Smooth muscle cell (in vitro differentiated cells): Measurements from ENCODE around the gene ETV6. TPM values are rescaled to one million over a fixed set of nuclear protein-coding genes. Genes with fewer than 3 reads are reported as not detected.
A peak's percentile ranks its signal among the peaks of the same experiment; 100 is the strongest.

Source experiments
- DNase-seq: peaks from one replicate; lab custom pipeline; 2025; ENCODE audit not compliant: unreplicated experiment; lab: John Stamatoyannopoulos, UW
- H2AFZ ChIP-seq: fragments of 200-600 bp; sonication (generic); 2 replicates; pipeline ENCODE4 v1.6.0; 2016; ENCODE audit warnings: antibody characterized with exemption, low read depth, mild to moderate bottlenecking
- H3F3A ChIP-seq: fragments of 200-600 bp; sonication (generic); 2 replicates; pipeline ENCODE4 v1.6.0; 2017; ENCODE audit warnings: antibody characterized with exemption, low read depth
- H3K27ac ChIP-seq: fragments of 200-600 bp; sonication (generic); 2 replicates; pipeline ENCODE4 v1.5.1; 2016; ENCODE audit warnings: low read depth, mild to moderate bottlenecking
- H3K27me3 ChIP-seq: fragments of 200-600 bp; sonication (generic); 2 replicates; pipeline ENCODE4 v1.6.1; 2016; ENCODE audit warnings: low read depth, mild to moderate bottlenecking
- H3K36me3 ChIP-seq: fragments of 200-600 bp; sonication (generic); 2 replicates; pipeline ENCODE4 v1.5.1; 2016; ENCODE audit warnings: low read depth
- H3K4me1 ChIP-seq: fragments of 200-600 bp; sonication (generic); 2 replicates; pipeline ENCODE4 v1.5.1; 2016; ENCODE audit warnings: low read depth
- H3K4me2 ChIP-seq: fragments of 200-600 bp; sonication (generic); 2 replicates; pipeline ENCODE4 v1.6.0; 2016; ENCODE audit warnings: mild to moderate bottlenecking
- H3K4me3 ChIP-seq: fragments of 200-600 bp; sonication (generic); 2 replicates; pipeline ENCODE4 v1.5.1; 2016; ENCODE audit warnings: mild to moderate bottlenecking
- H3K79me2 ChIP-seq: fragments of 200-600 bp; sonication (generic); 2 replicates; pipeline ENCODE4 v1.6.0; 2016; ENCODE audit warnings: low read depth, mild to moderate bottlenecking
- H3K9ac ChIP-seq: fragments of 200-600 bp; sonication (generic); 2 replicates; pipeline ENCODE4 v1.6.0; 2016; ENCODE audit warnings: low read depth
- H3K9me3 ChIP-seq: fragments of 200-600 bp; sonication (generic); replicated peaks from 2 replicates; pipeline ENCODE4 v1.5.1; 2016; ENCODE audit warnings: low read depth
- H4K20me1 ChIP-seq: fragments of 200-600 bp; sonication (generic); 2 replicates; pipeline ENCODE4 v1.6.0; 2016; ENCODE audit warnings: low read depth
- CTCF ChIP-seq: fragments of 200-600 bp; sonication (generic); IDR thresholded peaks from 2 replicates; pipeline ENCODE4 v1.5.1; 2017; ENCODE audit warnings: borderline replicate concordance, mild to moderate bottlenecking, antibody characterized with exemption; ENCODE audit not compliant: insufficient read depth, poor library complexity, severe bottlenecking
- WGBS: methylation state at CpG from one replicate; pipeline ENCODE4 v1.1.7; 2016; ENCODE audit warnings: low lambda C conversion rate; 5-methylcytosine and 5-hydroxymethylcytosine counted together
- polyA plus RNA-seq: library from polyadenylated mRNA; unstranded; fragments of >200 nt; fragmentation: Nextera tagmentation; extraction: Ambion mirVana; gene quantifications from 2 replicates; pipeline ENCODE4 v1.2.1, GENCODE V29; 2016
- total RNA-seq: library from RNA; depleted of rRNA; stranded (reverse); fragments of >200 nt; gene quantifications from 2 replicates; pipeline ENCODE4 v1.2.3, GENCODE V29; 2014

The ETV6 gene
- total and polyA plus RNA-seq, 2 experiments from 2014 or later: 11.5 to 23.8 TPM

GRCh38 chr12:11764837-11765236 lies 115.4 kb downstream of the ETV6 start:
- no peaks in the 10 kb centered on the region for H3K36me3 ChIP-seq
- no peak for TF ChIP-seq CTCF
- peaks cover 42% of the 10 kb centered on the region for H3F3A ChIP-seq
- H4K20me1 ChIP-seq: no peaks in the 10 kb centered on the region
- H3K9me3 ChIP-seq: no peaks in the 10 kb centered on the region
- H2AFZ ChIP-seq: no peak overlapping the region
- peak overlapping the region; percentile 76 for H3K4me2 ChIP-seq
- H3K27me3 ChIP-seq: no peaks in the 10 kb centered on the region
- H3K4me1 ChIP-seq: peaks cover 34% of the 10 kb centered on the region
- H3K79me2 ChIP-seq: peaks cover 51% of the 10 kb centered on the region
- DNase-seq: no peak
- no peak overlapping the region for H3K4me3 ChIP-seq
- H3K9ac ChIP-seq: peak overlapping the region; percentile 35
- H3K27ac ChIP-seq: peak overlapping the region; percentile 81

GRCh38 chr12:11765421-11765816 lies 115.9 kb downstream of the ETV6 start:
- H3K4me1 ChIP-seq: peaks cover 34% of the 10 kb centered on the region
- H4K20me1 ChIP-seq: no peaks in the 10 kb centered on the region
- H3K27me3 ChIP-seq: no peaks in the 10 kb centered on the region
- H3K4me3 ChIP-seq: no peak overlapping the region
- H3K9me3 ChIP-seq: no peaks in the 10 kb centered on the region
- H3F3A ChIP-seq: peaks cover 42% of the 10 kb centered on the region
- WGBS: 19% methylated on average over 2 of the region's 2 CpGs
- H3K4me2 ChIP-seq: peak overlapping the region; percentile 76
- DNase-seq: no peak
- H3K36me3 ChIP-seq: no peaks in the 10 kb centered on the region
- peak overlapping the region; percentile 81 for H3K27ac ChIP-seq
- TF ChIP-seq CTCF: no peak
- H2AFZ ChIP-seq: no peak overlapping the region
- peaks cover 51% of the 10 kb centered on the region for H3K79me2 ChIP-seq
- peak overlapping the region; percentile 35 for H3K9ac ChIP-seq

- no peaks in the 10 kb centered on the region for H3K9me3 ChIP-seq
- whole genome bisulfite sequencing: 56% methylated on average over 19 of the region's 19 CpGs
- H3K4me1 ChIP-seq: peaks cover 34% of the 10 kb centered on the region
- no peaks in the 10 kb centered on the region for H3K27me3 ChIP-seq
- DNase-seq: no peak
- H3K4me3 ChIP-seq: no peak overlapping the region
- no peaks in the 10 kb centered on the region for H3K36me3 ChIP-seq
- no peak for TF ChIP-seq CTCF
- H3K79me2 ChIP-seq: peaks cover 51% of the 10 kb centered on the region
- peaks cover 42% of the 10 kb centered on the region for H3F3A ChIP-seq
- no peak overlapping the region for H2AFZ ChIP-seq
- H3K27ac ChIP-seq: peak overlapping the region; percentile 81
- peak overlapping the region; percentile 76 for H3K4me2 ChIP-seq
- H4K20me1 ChIP-seq: no peaks in the 10 kb centered on the region
- peak overlapping the region; percentile 35 for H3K9ac ChIP-seq
Observed at GRCh38 chr12:11765817-11766794, 116.6 kb downstream of the ETV6 start.
